ENCODE measurements around the gene RXFP3.

The RXFP3 gene

DNA sequence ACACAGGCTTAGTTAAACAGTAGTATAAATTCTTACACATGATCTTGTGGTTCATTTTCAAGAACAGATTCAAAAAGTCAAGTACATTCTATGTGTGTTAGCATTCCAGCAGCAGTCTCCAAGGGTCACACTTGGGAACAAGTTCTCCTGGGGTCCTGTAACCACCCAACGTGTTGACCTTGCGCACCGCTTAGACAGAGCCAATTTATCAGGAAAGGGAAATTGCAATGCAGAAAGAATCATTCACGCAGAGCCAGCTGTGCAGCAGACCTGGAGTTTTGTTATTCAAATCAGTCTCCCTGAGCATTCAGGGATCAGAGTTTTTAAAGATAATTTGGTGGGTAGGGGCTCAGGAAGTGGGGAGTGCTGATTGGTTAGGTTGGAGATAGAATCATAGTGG, 8.5 kb upstream of the RXFP3 start:
- no peak for DNase-seq (ENCODE audit: low spot score)
- no peak for TF ChIP-seq CTCF (IDR thresholded peaks at IDR 0.05; ENCODE audit: poor library complexity, severe bottlenecking)
- no peaks in the 10 kb centered on the region for H3K27me3 ChIP-seq (ENCODE audit: insufficient read depth, poor library complexity, severe bottlenecking)
- no peak for ATAC-seq (ENCODE audit: low read depth)
- no peak overlapping the region for H3K4me3 ChIP-seq (ENCODE audit: severe bottlenecking)
- no peaks in the 10 kb centered on the region for H3K36me3 ChIP-seq (ENCODE audit: low read depth)
- H3K9me3 ChIP-seq (ENCODE audit: severe bottlenecking) = no peaks in the 10 kb centered on the region
- no peaks in the 10 kb centered on the region for H3K4me1 ChIP-seq (ENCODE audit: insufficient read depth, poor library complexity, severe bottlenecking)
- no peak overlapping the region for H3K27ac ChIP-seq (ENCODE audit: poor library complexity, severe bottlenecking)

DNA sequence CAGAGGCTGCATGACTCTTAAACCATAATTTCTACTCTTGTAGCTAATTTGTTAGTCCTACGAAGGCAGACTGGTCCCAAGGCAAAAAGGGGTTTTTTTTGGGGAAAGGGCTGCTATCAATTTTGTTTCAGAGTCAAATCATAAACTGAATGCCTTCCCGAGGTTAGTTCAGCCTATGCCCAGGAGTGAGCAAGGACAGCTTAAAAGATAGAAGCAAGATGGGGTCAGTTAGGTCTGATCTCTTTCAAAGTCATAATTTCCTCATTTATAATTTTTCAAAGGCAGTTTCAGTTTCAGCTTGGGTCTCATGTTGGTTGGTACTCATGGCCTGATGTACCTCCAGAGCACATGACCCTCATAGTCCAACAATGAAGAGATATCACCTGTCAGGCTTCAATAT, 7.9 kb upstream of the RXFP3 start:
- Histone ChIP-seq H3K27ac (ENCODE audit: poor library complexity, severe bottlenecking) (no peak overlapping the region), H3K9me3 (ENCODE audit: severe bottlenecking) (no peaks in the 10 kb centered on the region), H3K36me3 (ENCODE audit: low read depth) (no peaks in the 10 kb centered on the region), H3K27me3 (ENCODE audit: insufficient read depth, poor library complexity, severe bottlenecking) (no peaks in the 10 kb centered on the region), H3K4me3 (ENCODE audit: severe bottlenecking) (no peak overlapping the region), H3K4me1 (ENCODE audit: insufficient read depth, poor library complexity, severe bottlenecking) (no peaks in the 10 kb centered on the region)
- ATAC-seq (ENCODE audit: low read depth) (no peak), DNase-seq (ENCODE audit: low spot score) (no peak)
- no peak for TF ChIP-seq CTCF (IDR thresholded peaks at IDR 0.05; ENCODE audit: poor library complexity, severe bottlenecking)

DNA sequence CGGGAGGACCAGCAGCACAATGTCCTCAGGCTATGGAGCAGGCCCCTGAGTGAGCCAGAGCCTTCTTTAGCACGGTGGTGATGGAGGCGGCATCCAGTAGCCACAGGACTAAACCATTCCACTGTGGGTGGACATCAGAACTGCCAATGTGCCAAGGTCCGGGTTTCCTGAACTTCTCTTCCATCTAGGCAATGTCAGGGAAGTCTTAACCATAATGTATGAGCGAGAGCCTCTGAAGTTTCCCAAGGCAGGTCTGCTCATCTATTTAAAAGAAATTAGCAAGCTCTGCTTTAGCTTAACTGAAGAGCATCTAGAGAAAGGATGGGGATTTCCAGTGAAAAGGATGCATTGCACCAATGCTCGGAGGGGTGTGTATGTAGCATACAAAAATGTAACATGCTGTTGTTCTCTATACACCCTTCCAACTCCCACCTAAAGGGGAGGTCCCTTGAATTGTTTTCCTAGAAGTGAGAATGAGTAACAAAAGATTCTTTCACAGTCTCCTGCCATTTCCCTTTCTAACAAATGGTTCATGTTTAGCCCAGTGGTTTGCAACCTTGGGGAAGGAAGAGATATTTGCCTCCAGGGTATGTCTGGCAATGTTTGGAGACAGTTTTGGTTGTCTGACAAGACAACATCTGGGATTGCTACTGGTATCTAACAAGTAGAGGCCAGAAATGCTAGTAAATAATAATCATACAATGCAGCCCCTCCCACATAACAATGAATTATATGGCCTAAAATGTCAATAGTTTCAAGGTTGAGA, 6.1 kb upstream of the RXFP3 start:
- no peaks in the 10 kb centered on the region for H3K36me3 ChIP-seq (ENCODE audit: low read depth)
- H3K4me1 ChIP-seq (ENCODE audit: insufficient read depth, poor library complexity, severe bottlenecking) = peaks cover 5% of the 10 kb centered on the region
- H3K4me3 ChIP-seq (ENCODE audit: severe bottlenecking) = no peak overlapping the region
- DNase-seq (ENCODE audit: low spot score) = no peak
- H3K27me3 ChIP-seq (ENCODE audit: insufficient read depth, poor library complexity, severe bottlenecking) = peaks cover 2% of the 10 kb centered on the region
- no peak overlapping the region for H3K27ac ChIP-seq (ENCODE audit: poor library complexity, severe bottlenecking)
- no peaks in the 10 kb centered on the region for H3K9me3 ChIP-seq (ENCODE audit: severe bottlenecking)
- no peak for ATAC-seq (ENCODE audit: low read depth)
- TF ChIP-seq CTCF (IDR thresholded peaks at IDR 0.05; ENCODE audit: poor library complexity, severe bottlenecking) = no peak

GRCh38 chr5:33931136-33931535, 5.0 kb upstream of the RXFP3 start:
- no peaks in the 10 kb centered on the region for H3K36me3 ChIP-seq (ENCODE audit: low read depth)
- H3K9me3 ChIP-seq (ENCODE audit: severe bottlenecking) = no peaks in the 10 kb centered on the region
- DNase-seq (ENCODE audit: low spot score) = no peak
- TF ChIP-seq CTCF (IDR thresholded peaks at IDR 0.05; ENCODE audit: poor library complexity, severe bottlenecking) = no peak
- H3K4me1 ChIP-seq (ENCODE audit: insufficient read depth, poor library complexity, severe bottlenecking) = peaks cover 5% of the 10 kb centered on the region
- no peak overlapping the region for H3K4me3 ChIP-seq (ENCODE audit: severe bottlenecking)
- peaks cover 12% of the 10 kb centered on the region for H3K27me3 ChIP-seq (ENCODE audit: insufficient read depth, poor library complexity, severe bottlenecking)
- ATAC-seq (ENCODE audit: low read depth) = no peak
- H3K27ac ChIP-seq (ENCODE audit: poor library complexity, severe bottlenecking) = no peak overlapping the region

GRCh38 chr5:33933723-33934169, 2.4 kb upstream of the RXFP3 start:
- Histone ChIP-seq H3K36me3 (ENCODE audit: low read depth) (no peaks in the 10 kb centered on the region), H3K27ac (ENCODE audit: poor library complexity, severe bottlenecking) (peak overlapping the region; percentile 27), H3K4me3 (ENCODE audit: severe bottlenecking) (no peak overlapping the region), H3K27me3 (ENCODE audit: insufficient read depth, poor library complexity, severe bottlenecking) (peaks cover 38% of the 10 kb centered on the region), H3K9me3 (ENCODE audit: severe bottlenecking) (no peaks in the 10 kb centered on the region), H3K4me1 (ENCODE audit: insufficient read depth, poor library complexity, severe bottlenecking) (peaks cover 5% of the 10 kb centered on the region)
- DNase-seq (ENCODE audit: low spot score) = no peak
- no peak for ATAC-seq (ENCODE audit: low read depth)
- no peak for TF ChIP-seq CTCF (IDR thresholded peaks at IDR 0.05; ENCODE audit: poor library complexity, severe bottlenecking)
